SU-DHL-6 (cell line): ENCODE results near the gene HINT1.
"Not testable (repeated sequence)": the region's sequence is repeated elsewhere in the genome, so short reads cannot be mapped to it uniquely, and the experiment has no call there.

ENCODE experiments used
- H2AFZ ChIP-seq: fragments of 200-600 bp; sonication (generic); 2 replicates; pipeline ENCODE4 v1.6.1; 2014; ENCODE audit warnings: low read depth, mild to moderate bottlenecking, moderate library complexity, mixed read lengths, antibody characterized with exemption, low read length; ENCODE audit not compliant: severe bottlenecking
- H3F3A ChIP-seq: fragments of 200-600 bp; shearing (Covaris generic); 2 replicates; pipeline ENCODE4 v1.6.0; 2016; ENCODE audit warnings: antibody characterized with exemption, mild to moderate bottlenecking; ENCODE audit not compliant: insufficient read depth
- H3K27ac ChIP-seq: fragments of 200-600 bp; sonication (generic); 2 replicates; pipeline ENCODE4 v1.5.1; 2016; ENCODE audit warnings: low read depth, mild to moderate bottlenecking, low read length, moderate library complexity, mixed read lengths
- H3K27me3 ChIP-seq: fragments of 200-600 bp; sonication (generic), shearing (Covaris generic); 2 replicates; pipeline ENCODE4 v1.6.0; 2014; ENCODE audit warnings: mild to moderate bottlenecking, low read length
- H3K36me3 ChIP-seq: fragments of 200-600 bp; sonication (generic); 2 replicates; pipeline ENCODE4 v1.6.1; 2014; ENCODE audit warnings: mild to moderate bottlenecking, low read length, mixed read lengths
- H3K4me2 ChIP-seq: fragments of 300-600, 200-600 bp; shearing (Covaris generic), sonication (generic); 2 replicates; pipeline ENCODE4 v1.6.0; 2014; ENCODE audit warnings: low read length, low read depth, mild to moderate bottlenecking; ENCODE audit not compliant: poor library complexity, severe bottlenecking
- H3K4me3 ChIP-seq: fragments of 200-600 bp; sonication (generic); 2 replicates; pipeline ENCODE4 v1.5.1; 2014; ENCODE audit warnings: antibody characterized with exemption, low read length, mild to moderate bottlenecking, mixed read lengths; ENCODE audit not compliant: insufficient read depth, poor library complexity, severe bottlenecking
- H3K79me2 ChIP-seq: fragments of 200-600 bp; sonication (generic); 2 replicates; pipeline ENCODE4 v1.6.1; 2014; ENCODE audit warnings: mild to moderate bottlenecking, low read length, moderate library complexity; ENCODE audit not compliant: insufficient read depth
- H3K9ac ChIP-seq: fragments of 200-600 bp; sonication (generic); 2 replicates; pipeline ENCODE4 v1.7.0; 2014; ENCODE audit warnings: mild to moderate bottlenecking, low read length
- H3K9me2 ChIP-seq: fragments of 200-600 bp; sonication (generic); replicated peaks from 2 replicates; pipeline ENCODE4 v1.6.1; 2014; ENCODE audit warnings: low read length; ENCODE audit not compliant: insufficient read depth
- H3K9me3 ChIP-seq: fragments of 200-600 bp; sonication (generic); 2 replicates; pipeline ENCODE4 v1.6.1; 2014; ENCODE audit warnings: low read length, mixed read lengths; ENCODE audit not compliant: insufficient read depth
- H4K20me1 ChIP-seq: fragments of 200-600 bp; sonication (generic); 2 replicates; pipeline ENCODE4 v1.6.1; 2014; ENCODE audit warnings: low read depth, mild to moderate bottlenecking, antibody characterized with exemption, low read length, moderate library complexity, mixed read lengths
- EZH2phosphoT487 ChIP-seq: fragments of 200-600 bp; sonication (generic), shearing (Covaris generic); conservative IDR thresholded peaks from 2 replicates; pipeline ENCODE4 v1.6.1; 2018; ENCODE audit warnings: mild to moderate bottlenecking, antibody characterized with exemption, low read length, moderate library complexity, mixed read lengths
- TF ChIP-seq, protein P1 (sequence below): fragments of 200-600 bp; sonication (generic); IDR thresholded peaks from one replicate; pipeline ENCODE4 v1.5.1; 2017; ENCODE audit warnings: antibody characterized with exemption, mild to moderate bottlenecking, low read length, moderate library complexity; ENCODE audit not compliant: insufficient read depth, poor library complexity, severe bottlenecking

The HINT1 gene

GRCh38 chr5:131195696-131196095 lies 30.6 kb upstream of the HINT1 start:
- Histone ChIP-seq H3K27me3 (no peaks in the 10 kb centered on the region), H3F3A (peaks cover 7% of the 10 kb centered on the region), H3K4me2 (no peak overlapping the region), H3K9me2 (no peaks in the 10 kb centered on the region), H3K4me3 (no peak overlapping the region), H3K79me2 (no peaks in the 10 kb centered on the region), H3K27ac (no peak overlapping the region), H3K9ac (no peak overlapping the region), H3K9me3 (no peaks in the 10 kb centered on the region), H3K36me3 (peaks cover 16% of the 10 kb centered on the region), H4K20me1 (no peaks in the 10 kb centered on the region), H2AFZ (no peak overlapping the region)
- no peak for TF ChIP-seq EZH2phosphoT487
- TF ChIP-seq, protein P1, sequence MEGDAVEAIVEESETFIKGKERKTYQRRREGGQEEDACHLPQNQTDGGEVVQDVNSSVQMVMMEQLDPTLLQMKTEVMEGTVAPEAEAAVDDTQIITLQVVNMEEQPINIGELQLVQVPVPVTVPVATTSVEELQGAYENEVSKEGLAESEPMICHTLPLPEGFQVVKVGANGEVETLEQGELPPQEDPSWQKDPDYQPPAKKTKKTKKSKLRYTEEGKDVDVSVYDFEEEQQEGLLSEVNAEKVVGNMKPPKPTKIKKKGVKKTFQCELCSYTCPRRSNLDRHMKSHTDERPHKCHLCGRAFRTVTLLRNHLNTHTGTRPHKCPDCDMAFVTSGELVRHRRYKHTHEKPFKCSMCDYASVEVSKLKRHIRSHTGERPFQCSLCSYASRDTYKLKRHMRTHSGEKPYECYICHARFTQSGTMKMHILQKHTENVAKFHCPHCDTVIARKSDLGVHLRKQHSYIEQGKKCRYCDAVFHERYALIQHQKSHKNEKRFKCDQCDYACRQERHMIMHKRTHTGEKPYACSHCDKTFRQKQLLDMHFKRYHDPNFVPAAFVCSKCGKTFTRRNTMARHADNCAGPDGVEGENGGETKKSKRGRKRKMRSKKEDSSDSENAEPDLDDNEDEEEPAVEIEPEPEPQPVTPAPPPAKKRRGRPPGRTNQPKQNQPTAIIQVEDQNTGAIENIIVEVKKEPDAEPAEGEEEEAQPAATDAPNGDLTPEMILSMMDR: no peak

DNA sequence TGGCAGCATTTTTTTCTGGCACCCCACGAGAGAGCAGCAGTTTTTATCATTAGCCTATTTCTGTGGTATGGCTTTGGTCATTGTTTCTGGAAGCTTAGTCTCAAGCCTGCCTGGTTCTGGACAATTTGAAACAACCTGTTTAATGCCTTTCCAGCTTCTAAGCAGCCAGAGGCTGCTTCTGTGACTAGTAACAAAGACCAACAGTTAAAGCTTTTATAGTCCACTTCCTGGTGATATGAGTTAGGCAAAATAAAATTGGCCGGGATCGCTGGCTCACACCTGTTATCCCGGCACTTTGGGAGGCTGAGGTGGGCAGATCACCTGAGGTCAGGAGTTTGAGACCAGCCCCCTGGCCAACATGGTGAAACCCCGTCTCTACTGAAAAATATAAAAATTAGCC lies 29.7 kb upstream of the HINT1 start:
- Histone ChIP-seq H3K9me3 (no peaks in the 10 kb centered on the region), H3K9me2 (no peaks in the 10 kb centered on the region), H3K27me3 (no peaks in the 10 kb centered on the region), H3K9ac (no peak overlapping the region), H2AFZ (no peak overlapping the region), H4K20me1 (no peaks in the 10 kb centered on the region), H3K4me2 (no peak overlapping the region), H3K36me3 (peaks cover 14% of the 10 kb centered on the region), H3K4me3 (no peak overlapping the region), H3K27ac (no peak overlapping the region), H3K79me2 (no peaks in the 10 kb centered on the region), H3F3A (peaks cover 7% of the 10 kb centered on the region)
- no peak for TF ChIP-seq EZH2phosphoT487
- TF ChIP-seq, protein P1: no peak

- H3K9me3 ChIP-seq, H3K27me3 ChIP-seq, H3K79me2 ChIP-seq, H3K27ac ChIP-seq, H2AFZ ChIP-seq, H3K9ac ChIP-seq, H3K4me2 ChIP-seq, H3K9me2 ChIP-seq, H3K4me3 ChIP-seq, H4K20me1 ChIP-seq, H3F3A ChIP-seq, H3K36me3 ChIP-seq: not testable (repeated sequence)
These were observed 28.8 kb upstream of the HINT1 start for GRCh38 chr5:131193897-131194296.

- Histone ChIP-seq H3K9ac (no peak overlapping the region), H2AFZ (no peak overlapping the region), H3K27ac (no peak overlapping the region), H3K9me3 (no peaks in the 10 kb centered on the region), H3K36me3 (peaks cover 10% of the 10 kb centered on the region), H3F3A (no peaks in the 10 kb centered on the region; the same call in 1 of the 2 replicates), H3K9me2 (no peaks in the 10 kb centered on the region), H3K4me3 (no peak overlapping the region), H3K27me3 (no peaks in the 10 kb centered on the region), H3K4me2 (no peak overlapping the region), H4K20me1 (no peaks in the 10 kb centered on the region), H3K79me2 (no peaks in the 10 kb centered on the region)
- TF ChIP-seq, protein P1: no peak
- TF ChIP-seq EZH2phosphoT487: no peak
These were observed 28.1 kb upstream of the HINT1 start for GRCh38 chr5:131193106-131193505.
